ENCODE measurements around the gene ZIC3.

ZIC3 gene

GRCh38 chrX:137574784-137575293 is 8.9 kb downstream of the ZIC3 start:
- no peak for TF ChIP-seq CTCF (IDR thresholded peaks at IDR 0.05; ENCODE audit: low read depth, low read length, missing control alignments)
- H3K4me3 ChIP-seq (ENCODE audit: low read depth, low read length) = no peak overlapping the region
- no peak for DNase-seq (ENCODE audit: low read depth)

DNA sequence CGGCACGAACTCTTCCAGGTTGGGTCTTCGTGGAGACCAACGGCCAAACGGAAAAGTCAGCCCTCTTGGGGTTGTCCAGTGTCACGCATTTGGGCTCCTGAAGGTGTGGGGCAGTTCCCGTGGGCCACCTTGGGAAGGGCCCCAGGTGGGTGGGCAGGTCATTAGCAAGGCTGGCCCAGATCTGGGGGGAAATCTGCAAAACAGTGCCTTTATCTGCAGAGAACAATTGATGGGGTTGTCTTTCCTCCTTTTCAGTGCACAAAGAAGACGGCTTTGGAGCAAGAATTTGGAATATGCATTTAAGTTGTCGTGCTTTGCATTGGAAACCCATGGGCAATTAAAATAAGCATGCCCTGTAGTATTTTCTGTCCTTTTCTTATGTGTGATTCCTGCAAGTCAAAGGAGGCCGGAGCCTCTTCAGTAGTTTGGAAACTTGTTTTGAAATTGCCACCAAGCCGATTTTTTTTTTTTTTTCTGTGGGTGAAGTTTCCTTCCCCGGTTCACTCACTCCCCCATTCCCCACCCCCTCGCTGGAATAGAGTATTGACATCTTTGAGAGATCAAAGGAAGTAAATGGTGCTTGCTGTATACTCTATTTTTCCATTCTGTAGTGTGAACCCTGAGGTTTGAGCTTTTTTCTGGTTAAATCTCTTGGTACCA is 9.8 kb downstream of the ZIC3 start:
- H3K4me3 ChIP-seq (ENCODE audit: low read depth, low read length) = no peak overlapping the region
- no peak for DNase-seq (ENCODE audit: low read depth)
- TF ChIP-seq CTCF (IDR thresholded peaks at IDR 0.05; ENCODE audit: low read depth, low read length, missing control alignments) = no peak

- no peak for DNase-seq (ENCODE audit: low read depth)
- H3K4me3 ChIP-seq (ENCODE audit: low read depth, low read length) = no peak overlapping the region
- no peak for TF ChIP-seq CTCF (IDR thresholded peaks at IDR 0.05; ENCODE audit: low read depth, low read length, missing control alignments)
Observed at GRCh38 chrX:137587151-137587550, 21.2 kb downstream of the ZIC3 start.

GRCh38 chrX:137600769-137601168 is 34.8 kb downstream of the ZIC3 start:
- no peak overlapping the region for H3K4me3 ChIP-seq (ENCODE audit: low read depth, low read length)
- no peak for TF ChIP-seq CTCF (IDR thresholded peaks at IDR 0.05; ENCODE audit: low read depth, low read length, missing control alignments)
- DNase-seq (ENCODE audit: low read depth) = no peak
